Activated naive CD4-positive, alpha-beta T cell treated with anti-CD3 and anti-CD28 coated beads, Interleukin-2, amount 50 U/mL, for 24 hours (primary cell): ENCODE results near the gene GRN.
A peak's percentile ranks its signal among the peaks of the same experiment; 100 is the strongest.
"Not testable (repeated sequence)": the region's sequence is repeated elsewhere in the genome, so short reads cannot be mapped to it uniquely, and the experiment has no call there.

Experiments used
- H3K27ac Mint-ChIP-seq: one replicate; pipeline ENCODE4 v1.8.0; 2021; ENCODE audit warnings: mild to moderate bottlenecking, mixed read lengths
- H3K27me3 Mint-ChIP-seq: one replicate; pipeline ENCODE4 v1.8.0; 2021; ENCODE audit warnings: mixed read lengths
- H3K36me3 Mint-ChIP-seq: one replicate; pipeline ENCODE4 v1.8.0; 2021; ENCODE audit warnings: mixed read lengths
- H3K4me1 Mint-ChIP-seq: one replicate; pipeline ENCODE4 v1.8.0; 2021; ENCODE audit warnings: mixed read lengths
- H3K4me3 Mint-ChIP-seq: one replicate; pipeline ENCODE4 v1.8.0; 2021; ENCODE audit warnings: mild to moderate bottlenecking, mixed read lengths
- H3K9me3 Mint-ChIP-seq: one replicate; pipeline ENCODE4 v1.8.0; 2021; ENCODE audit warnings: mixed read lengths

GRN gene

DNA sequence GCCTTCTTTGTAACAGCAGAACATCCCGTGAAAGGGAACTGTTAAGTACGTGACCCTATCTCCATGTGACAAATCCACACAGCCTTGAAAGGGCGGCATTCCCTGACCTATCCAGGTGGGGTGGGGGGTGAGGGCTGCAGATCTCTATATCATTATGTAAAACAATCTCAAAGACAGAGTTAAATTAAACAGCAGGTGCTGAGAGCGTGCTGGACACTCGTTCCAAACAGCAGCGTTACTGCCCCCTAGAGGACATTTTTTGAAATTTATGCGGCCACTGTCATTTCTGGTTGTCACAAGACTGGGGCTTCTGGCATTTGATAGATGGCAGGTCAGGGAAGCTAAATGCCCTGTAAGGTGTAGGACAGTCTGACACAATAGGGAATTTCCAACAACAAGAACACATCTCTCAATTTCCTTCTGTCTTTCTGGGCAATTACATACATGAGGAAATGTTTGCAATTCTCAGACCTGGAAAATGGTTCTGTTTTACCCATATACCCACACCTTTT lies 13.8 kb upstream of the GRN start:
- Mint-ChIP-seq H3K27ac (no peak overlapping the region), H3K36me3 (no peaks in the 10 kb centered on the region), H3K9me3 (no peaks in the 10 kb centered on the region), H3K4me3 (no peak overlapping the region), H3K27me3 (no peaks in the 10 kb centered on the region), H3K4me1 (peaks cover 15% of the 10 kb centered on the region)

- no peak overlapping the region for H3K4me3 Mint-ChIP-seq
- H3K4me1 Mint-ChIP-seq = peaks cover 5% of the 10 kb centered on the region
- H3K27me3 Mint-ChIP-seq = no peaks in the 10 kb centered on the region
- H3K9me3 Mint-ChIP-seq = no peaks in the 10 kb centered on the region
- no peak overlapping the region for H3K27ac Mint-ChIP-seq
- no peaks in the 10 kb centered on the region for H3K36me3 Mint-ChIP-seq
Measured at GRCh38 chr17:44333371-44333770, 11.7 kb upstream of the GRN start.

DNA sequence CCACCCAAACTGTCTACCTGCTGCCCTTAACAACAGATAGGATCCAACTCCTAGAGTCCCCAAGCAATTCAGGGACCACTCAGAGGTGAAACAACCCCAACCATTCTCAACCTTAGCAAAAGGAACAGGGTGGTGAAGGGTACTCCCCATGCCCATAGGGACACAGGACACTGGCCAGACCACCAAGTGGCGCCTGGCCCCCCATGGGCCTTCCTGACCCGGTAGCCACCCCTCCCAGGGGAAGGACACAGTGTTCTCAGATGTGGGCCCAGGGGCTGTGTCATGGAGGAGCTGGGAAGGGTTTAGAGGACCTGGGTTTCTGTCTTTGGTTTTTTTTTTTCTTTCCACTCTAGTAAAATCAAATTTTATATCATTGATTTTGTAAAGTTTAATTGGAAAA lies 10.8 kb upstream of the GRN start:
- Mint-ChIP-seq H3K9me3 (no peaks in the 10 kb centered on the region), H3K4me3 (no peak overlapping the region), H3K4me1 (peaks cover 5% of the 10 kb centered on the region), H3K27me3 (no peaks in the 10 kb centered on the region), H3K36me3 (no peaks in the 10 kb centered on the region), H3K27ac (no peak overlapping the region)

- Mint-ChIP-seq H3K4me1 (peaks cover 5% of the 10 kb centered on the region), H3K36me3 (no peaks in the 10 kb centered on the region), H3K9me3 (no peaks in the 10 kb centered on the region), H3K27ac (no peak overlapping the region), H3K27me3 (no peaks in the 10 kb centered on the region), H3K4me3 (no peak overlapping the region)
Measured at GRCh38 chr17:44334727-44335126, 10.4 kb upstream of the GRN start.

- no peak overlapping the region for H3K27ac Mint-ChIP-seq
- H3K4me3 Mint-ChIP-seq = no peak overlapping the region
- H3K4me1 Mint-ChIP-seq = peaks cover 5% of the 10 kb centered on the region
- H3K27me3 Mint-ChIP-seq = no peaks in the 10 kb centered on the region
- no peaks in the 10 kb centered on the region for H3K9me3 Mint-ChIP-seq
- no peaks in the 10 kb centered on the region for H3K36me3 Mint-ChIP-seq
Measured at GRCh38 chr17:44335564-44335963, 9.5 kb upstream of the GRN start.

DNA sequence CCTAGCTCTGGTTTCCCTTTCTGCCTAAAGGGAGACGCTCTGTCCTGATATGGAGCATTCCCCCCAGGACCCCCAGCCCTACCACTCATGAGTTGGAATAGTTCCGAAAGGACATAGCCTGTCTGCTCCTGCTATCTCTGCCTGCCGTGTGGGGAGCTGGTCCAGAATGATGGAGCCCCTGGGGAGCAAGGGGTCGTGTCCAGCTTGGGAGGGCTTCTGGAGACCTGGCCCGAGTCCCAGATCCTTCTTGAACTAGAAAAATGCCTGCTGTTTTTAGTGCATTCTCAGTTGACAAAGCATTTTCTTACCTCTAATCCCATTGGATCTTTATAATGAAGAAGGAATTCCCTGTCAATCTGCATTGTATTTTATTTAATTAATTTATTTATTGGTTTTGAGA lies 9.1 kb upstream of the GRN start:
- Mint-ChIP-seq H3K36me3 (no peaks in the 10 kb centered on the region), H3K4me1 (peaks cover 5% of the 10 kb centered on the region), H3K4me3 (no peak overlapping the region), H3K27me3 (no peaks in the 10 kb centered on the region), H3K9me3 (no peaks in the 10 kb centered on the region), H3K27ac (no peak overlapping the region)

GRCh38 chr17:44338702-44339101 lies 6.4 kb upstream of the GRN start:
- no peaks in the 10 kb centered on the region for H3K9me3 Mint-ChIP-seq
- no peaks in the 10 kb centered on the region for H3K4me1 Mint-ChIP-seq

DNA sequence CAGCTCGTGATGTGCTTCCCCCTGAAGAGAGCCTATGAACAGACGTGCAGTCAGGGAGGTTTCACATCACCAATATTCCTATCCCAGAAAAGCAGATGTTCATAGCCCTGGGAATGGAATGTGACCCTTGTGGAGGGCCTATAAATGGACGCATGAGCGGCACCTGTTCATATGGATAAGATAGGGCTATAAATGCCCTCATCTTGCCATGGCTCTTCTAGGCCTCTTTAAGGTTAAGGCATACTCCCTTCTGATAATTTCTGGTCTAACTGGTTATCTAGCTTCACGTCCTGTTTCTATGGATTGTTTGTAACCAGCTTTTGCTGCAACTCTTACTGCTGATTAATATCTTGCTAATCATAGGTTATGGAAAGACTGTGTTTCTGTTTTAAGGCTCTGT lies 4.5 kb upstream of the GRN start:
- H3K27me3 Mint-ChIP-seq, H3K36me3 Mint-ChIP-seq, H3K9me3 Mint-ChIP-seq, H3K4me1 Mint-ChIP-seq, H3K4me3 Mint-ChIP-seq, H3K27ac Mint-ChIP-seq: not testable (repeated sequence)

More at GRCh38 chr17:44338702-44339101, 6.4 kb upstream of the GRN start:
- Mint-ChIP-seq H3K27me3 (no peaks in the 10 kb centered on the region), H3K36me3 (no peaks in the 10 kb centered on the region), H3K27ac (peak overlapping the region; percentile 23), H3K4me3 (no peak overlapping the region)

DNA sequence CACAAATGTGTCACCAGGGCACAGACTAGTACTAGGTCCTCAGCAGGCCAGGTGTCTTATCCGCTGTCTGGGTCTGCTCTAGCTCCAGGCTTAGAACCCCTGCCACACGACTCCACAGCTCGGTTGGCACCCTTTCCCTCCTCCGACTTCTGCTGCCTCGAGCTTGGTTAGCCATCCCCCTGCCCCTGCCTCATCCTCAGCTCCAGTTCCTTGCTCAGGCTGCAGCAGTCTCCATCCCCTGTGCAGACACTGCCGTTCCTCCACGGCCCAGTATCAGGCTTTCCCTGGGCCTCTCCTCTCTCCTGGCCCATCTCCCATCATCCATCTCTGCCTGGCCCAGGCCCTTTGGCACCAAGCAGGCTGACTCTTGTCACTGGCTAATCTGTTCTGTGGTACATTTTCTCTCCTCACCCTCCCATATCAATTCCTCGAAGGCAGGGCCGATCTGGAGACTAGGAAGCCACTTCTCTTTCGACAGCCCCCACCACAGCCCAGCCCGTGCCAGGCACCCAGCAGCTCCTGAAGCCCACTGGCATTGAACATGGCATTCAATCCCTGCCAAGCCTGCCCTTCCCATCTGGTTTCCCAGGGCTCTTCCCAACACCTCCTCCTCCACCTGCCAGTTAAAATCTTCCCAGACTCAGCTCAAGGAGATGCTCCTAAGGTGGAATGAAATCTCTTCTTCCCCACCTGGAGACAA lies 1.4 kb upstream of the GRN start:
- Mint-ChIP-seq H3K27ac (no peak overlapping the region), H3K4me1 (peaks cover 16% of the 10 kb centered on the region), H3K36me3 (no peaks in the 10 kb centered on the region), H3K9me3 (no peaks in the 10 kb centered on the region), H3K4me3 (no peak overlapping the region), H3K27me3 (no peaks in the 10 kb centered on the region)

DNA sequence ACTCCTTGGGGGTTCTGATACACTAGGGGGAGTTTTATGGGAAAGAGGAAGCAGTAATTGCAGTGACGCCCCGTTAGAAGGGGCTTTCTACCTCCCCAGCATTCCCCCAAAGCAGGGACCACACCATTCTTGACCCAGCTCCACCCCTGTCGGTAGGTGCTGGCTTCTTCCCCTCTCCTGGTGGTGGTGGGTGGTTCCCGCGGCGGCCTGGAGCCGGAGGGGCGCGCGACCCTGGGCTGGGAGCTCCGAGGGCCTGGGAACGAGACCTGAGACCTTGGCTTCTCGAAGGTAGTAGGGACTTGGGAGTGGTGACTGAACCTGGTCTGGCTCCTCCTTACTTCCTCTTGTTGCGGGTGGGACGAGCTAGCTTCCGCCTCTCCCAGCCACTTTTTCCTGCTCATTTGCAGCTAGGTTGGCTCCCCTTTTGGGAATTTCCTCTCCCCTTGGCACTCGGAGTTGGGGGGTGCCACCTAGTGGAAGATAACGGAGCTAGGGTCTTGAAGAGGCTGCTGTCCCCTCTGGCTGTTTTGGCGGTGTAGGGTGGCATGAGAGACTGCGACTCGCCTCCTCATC lies 438 bp downstream of the GRN start:
- Mint-ChIP-seq H3K27me3 (no peaks in the 10 kb centered on the region), H3K4me1 (peaks cover 16% of the 10 kb centered on the region), H3K27ac (no peak overlapping the region), H3K9me3 (no peaks in the 10 kb centered on the region), H3K4me3 (peak overlapping the region; percentile 95), H3K36me3 (no peaks in the 10 kb centered on the region)

- Mint-ChIP-seq H3K9me3 (no peaks in the 10 kb centered on the region), H3K27me3 (no peaks in the 10 kb centered on the region), H3K4me1 (peaks cover 16% of the 10 kb centered on the region), H3K27ac (no peak overlapping the region), H3K4me3 (peak overlapping the region; percentile 95), H3K36me3 (no peaks in the 10 kb centered on the region)
Measured at GRCh38 chr17:44346064-44346844, 1.2 kb downstream of the GRN start.

- H3K36me3 Mint-ChIP-seq, H3K27ac Mint-ChIP-seq, H3K4me3 Mint-ChIP-seq, H3K9me3 Mint-ChIP-seq, H3K27me3 Mint-ChIP-seq: not testable (repeated sequence)
- H3K4me1 Mint-ChIP-seq = peaks cover 16% of the 10 kb centered on the region
Measured at GRCh38 chr17:44347206-44348055, 2.3 kb downstream of the GRN start.

DNA sequence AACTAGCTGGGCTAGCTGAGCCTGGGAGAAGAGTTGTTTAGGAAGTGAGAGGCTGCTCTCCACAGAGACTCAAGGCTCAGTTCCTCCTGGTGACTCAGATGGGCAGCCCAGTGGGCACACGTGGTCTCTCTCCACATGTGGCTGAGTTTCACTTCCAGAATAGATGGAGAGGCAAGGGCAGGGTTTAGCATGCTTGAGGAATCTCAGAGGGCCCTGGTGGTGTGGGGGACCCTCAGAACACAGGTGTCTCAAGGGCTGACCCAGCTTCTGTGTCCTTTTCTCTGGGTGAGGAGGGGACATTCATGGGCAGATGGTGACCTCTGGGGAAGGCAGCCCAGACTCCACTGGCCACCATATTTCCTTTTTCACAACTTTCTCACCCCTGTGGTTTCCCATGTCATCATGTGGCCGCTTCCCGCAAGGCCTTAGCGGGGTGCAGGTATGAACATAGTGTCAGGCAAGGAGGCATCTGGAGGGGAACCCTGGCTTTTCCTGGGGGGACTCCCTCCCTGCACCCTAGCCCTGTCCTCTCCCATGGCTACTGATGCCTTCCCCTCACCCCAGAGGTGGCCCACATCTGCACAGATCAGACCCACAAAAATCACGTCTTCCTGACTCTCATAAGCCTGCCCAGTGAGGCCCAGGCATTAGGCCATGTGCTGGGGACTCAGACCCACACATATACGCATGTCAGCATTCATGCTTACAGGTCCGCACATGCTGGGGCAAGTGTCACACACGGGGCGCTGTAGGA lies 3.3 kb downstream of the GRN start:
- H3K27me3 Mint-ChIP-seq = no peaks in the 10 kb centered on the region
- H3K4me3 Mint-ChIP-seq = no peak overlapping the region
- H3K36me3 Mint-ChIP-seq = peaks cover 2% of the 10 kb centered on the region
- no peaks in the 10 kb centered on the region for H3K9me3 Mint-ChIP-seq
- H3K4me1 Mint-ChIP-seq = peaks cover 21% of the 10 kb centered on the region
- H3K27ac Mint-ChIP-seq = no peak overlapping the region

GRCh38 chr17:44348988-44349364 lies 3.9 kb downstream of the GRN start:
- Mint-ChIP-seq H3K27ac (no peak overlapping the region), H3K4me3 (no peak overlapping the region), H3K4me1 (peaks cover 21% of the 10 kb centered on the region), H3K27me3 (no peaks in the 10 kb centered on the region), H3K9me3 (no peaks in the 10 kb centered on the region), H3K36me3 (peaks cover 2% of the 10 kb centered on the region)

- Mint-ChIP-seq H3K27ac (no peak overlapping the region), H3K36me3 (peaks cover 2% of the 10 kb centered on the region), H3K27me3 (no peaks in the 10 kb centered on the region), H3K9me3 (no peaks in the 10 kb centered on the region), H3K4me3 (no peak overlapping the region), H3K4me1 (peaks cover 21% of the 10 kb centered on the region)
Measured at GRCh38 chr17:44349553-44350070, 4.5 kb downstream of the GRN start.
